Left ventricle myocardium inferior (tissue), 1 donor: ENCODE measurements around the gene RUFY1. TPM values are rescaled to one million over a fixed set of nuclear protein-coding genes. Genes with fewer than 3 reads are reported as not detected.
"Not testable (repeated sequence)": the region's sequence is repeated elsewhere in the genome, so short reads cannot be mapped to it uniquely, and the experiment has no call there.

ENCODE experiments used
- DNase-seq: peaks from one replicate; pipeline ENCODE4 v3.0.0-alpha.2; 2020
- H3K27ac ChIP-seq: fragments of 200-600 bp; replicated peaks from 2 replicates; pipeline ENCODE4 v1.8.0; 2021
- H3K27me3 ChIP-seq: fragments of 200-600 bp; 2 replicates; pipeline ENCODE4 v1.8.0; 2021; ENCODE audit warnings: low read depth
- H3K36me3 ChIP-seq: fragments of 200-600 bp; 2 replicates; pipeline ENCODE4 v1.8.0; 2021
- H3K4me1 ChIP-seq: fragments of 200-600 bp; 2 replicates; pipeline ENCODE4 v1.8.0; 2021
- H3K4me3 ChIP-seq: fragments of 200-600 bp; 2 replicates; pipeline ENCODE4 v1.8.0; 2021; ENCODE audit warnings: mild to moderate bottlenecking, moderate library complexity
- H3K9me3 ChIP-seq: fragments of 200-600 bp; replicated peaks from 2 replicates; pipeline ENCODE4 v1.8.0; 2021
- CTCF ChIP-seq: fragments of 200-600 bp; IDR thresholded peaks from 2 replicates; pipeline ENCODE4 v1.8.0; 2021; ENCODE audit warnings: antibody characterized with exemption, mild to moderate bottlenecking, borderline replicate concordance
- intact Hi-C: fragments of 100-400 bp; cut with micrococcal nuclease; formaldehyde crosslinking; loops from one replicate; pipeline ENCODE4 v1.11.0; 2022
- total RNA-seq: library from RNA; stranded (reverse); fragmentation: NEBNext Ultra II Directional; extraction: Animal tissue kit (Norgen Biotek cat#: 25700); gene quantifications from one replicate; pipeline ENCODE4 v1.2.1, GENCODE V29; 2021
- donor health status: DM: no; HTN: yes; CAD: no; lungs with severe emphysema.

Gene RUFY1
- total RNA-seq, 1 donor from 2014 or later: 21.5 TPM

GRCh38 chr5:179505636-179506261 lies 44.6 kb upstream of the RUFY1 start:
- intact Hi-C loops: no loop called here
- no peaks in the 10 kb centered on the region for H3K4me1 ChIP-seq
- no peak overlapping the region for H3K27ac ChIP-seq
- DNase-seq: no peak
- H3K27me3 ChIP-seq: no peaks in the 10 kb centered on the region
- no peak for TF ChIP-seq CTCF
- no peaks in the 10 kb centered on the region for H3K9me3 ChIP-seq
- no peaks in the 10 kb centered on the region for H3K36me3 ChIP-seq
- no peak overlapping the region for H3K4me3 ChIP-seq

- H3K27me3 ChIP-seq: peaks cover 23% of the 10 kb centered on the region
- no peaks in the 10 kb centered on the region for H3K4me1 ChIP-seq
- TF ChIP-seq CTCF: no peak
- H3K9me3 ChIP-seq: no peaks in the 10 kb centered on the region
- H3K27ac ChIP-seq: no peak overlapping the region
- no peak for DNase-seq
- no peaks in the 10 kb centered on the region for H3K36me3 ChIP-seq
- no peak overlapping the region for H3K4me3 ChIP-seq
- intact Hi-C loops: no loop called here
Measured at GRCh38 chr5:179509239-179509638, 41.1 kb upstream of the RUFY1 start.

- Histone ChIP-seq H3K27ac (no peak overlapping the region), H3K4me3 (no peak overlapping the region), H3K27me3 (peaks cover 23% of the 10 kb centered on the region), H3K4me1 (no peaks in the 10 kb centered on the region), H3K36me3 (no peaks in the 10 kb centered on the region), H3K9me3 (no peaks in the 10 kb centered on the region)
- DNase-seq: no peak
- intact Hi-C loops: no loop called here
- no peak for TF ChIP-seq CTCF
Measured at GRCh38 chr5:179509845-179510244, 40.5 kb upstream of the RUFY1 start.

- H3K4me3 ChIP-seq: no peak overlapping the region
- intact Hi-C loops: no loop called here
- no peaks in the 10 kb centered on the region for H3K4me1 ChIP-seq
- DNase-seq: no peak
- H3K27ac ChIP-seq: no peak overlapping the region
- TF ChIP-seq CTCF: no peak
- H3K27me3 ChIP-seq: peaks cover 36% of the 10 kb centered on the region
- no peaks in the 10 kb centered on the region for H3K9me3 ChIP-seq
- no peaks in the 10 kb centered on the region for H3K36me3 ChIP-seq
Measured at GRCh38 chr5:179512452-179513000, 37.8 kb upstream of the RUFY1 start.

- H3K4me1 ChIP-seq, H3K4me3 ChIP-seq, intact Hi-C loops, H3K9me3 ChIP-seq, H3K27ac ChIP-seq, H3K36me3 ChIP-seq, DNase-seq: not testable (repeated sequence)
- H3K27me3 ChIP-seq: peaks cover 36% of the 10 kb centered on the region
Measured at GRCh38 chr5:179515501-179515900, 34.9 kb upstream of the RUFY1 start.

GRCh38 chr5:179516221-179516620 lies 34.1 kb upstream of the RUFY1 start:
- no peaks in the 10 kb centered on the region for H3K4me1 ChIP-seq
- no peak for TF ChIP-seq CTCF
- H3K36me3 ChIP-seq: no peaks in the 10 kb centered on the region
- H3K9me3 ChIP-seq: peaks cover 6% of the 10 kb centered on the region
- no peak overlapping the region for H3K4me3 ChIP-seq
- peaks cover 36% of the 10 kb centered on the region for H3K27me3 ChIP-seq
- DNase-seq: no peak
- intact Hi-C loops: no loop called here
- H3K27ac ChIP-seq: no peak overlapping the region

- peaks cover 10% of the 10 kb centered on the region for H3K9me3 ChIP-seq
Measured at GRCh38 chr5:179517746-179518145, 32.6 kb upstream of the RUFY1 start.

GRCh38 chr5:179518369-179518768 lies 32.0 kb upstream of the RUFY1 start:
- H3K4me3 ChIP-seq, DNase-seq, H3K4me1 ChIP-seq, H3K27ac ChIP-seq, H3K36me3 ChIP-seq, intact Hi-C loops: not testable (repeated sequence)
- H3K9me3 ChIP-seq: peaks cover 10% of the 10 kb centered on the region
- peaks cover 17% of the 10 kb centered on the region for H3K27me3 ChIP-seq

More at GRCh38 chr5:179517746-179518145, 32.6 kb upstream of the RUFY1 start:
- H3K4me3 ChIP-seq, H3K36me3 ChIP-seq, H3K27ac ChIP-seq, intact Hi-C loops, DNase-seq, H3K4me1 ChIP-seq: not testable (repeated sequence)
- peaks cover 24% of the 10 kb centered on the region for H3K27me3 ChIP-seq
